SKM-1 treated with dmso at 0.1 percent for 144 hours (cell line): Measurements from ENCODE around the gene E2F7.

Source experiments
- DNase-seq: peaks from one replicate; lab custom pipeline; 2025; ENCODE audit not compliant: unreplicated experiment; lab: John Stamatoyannopoulos, UW

E2F7 gene

GRCh38 chr12:77023501-77023900 is 41.9 kb downstream of the E2F7 start:
- no peak for DNase-seq

GRCh38 chr12:77019920-77020319 is 45.4 kb downstream of the E2F7 start:
- DNase-seq: no peak

- no peak for DNase-seq
Observed at GRCh38 chr12:77016606-77017005, 48.8 kb downstream of the E2F7 start.

- DNase-seq: no peak
Observed at GRCh38 chr12:77013091-77013490, 52.3 kb downstream of the E2F7 start.

- peak; percentile 6 for DNase-seq
Observed at GRCh38 chr12:77010691-77011548, 54.4 kb downstream of the E2F7 start.

- DNase-seq: no peak
Observed at GRCh38 chr12:77007476-77007875, 57.9 kb downstream of the E2F7 start.

GRCh38 chr12:77005611-77006098 is 59.7 kb downstream of the E2F7 start:
- DNase-seq: no peak

GRCh38 chr12:77003914-77004313 is 61.5 kb downstream of the E2F7 start:
- no peak for DNase-seq

- no peak for DNase-seq
Observed at GRCh38 chr12:77003246-77003645, 62.1 kb downstream of the E2F7 start.

- DNase-seq: no peak
Observed at GRCh38 chr12:77002382-77002781, 63.0 kb downstream of the E2F7 start.

- DNase-seq: no peak
Observed at GRCh38 chr12:77001276-77001675, 64.1 kb downstream of the E2F7 start.

- no peak for DNase-seq
Observed at GRCh38 chr12:76998908-76999556, 66.3 kb downstream of the E2F7 start.

- DNase-seq: no peak
Observed at GRCh38 chr12:76998386-76998785, 67.0 kb downstream of the E2F7 start.

GRCh38 chr12:76997011-76997780 is 68.2 kb downstream of the E2F7 start:
- no peak for DNase-seq

GRCh38 chr12:76990716-76991115 is 74.7 kb downstream of the E2F7 start:
- DNase-seq: no peak

- no peak for DNase-seq
Observed at GRCh38 chr12:76984566-76984965, 80.8 kb downstream of the E2F7 start.

- DNase-seq: no peak
Observed at GRCh38 chr12:76983420-76983819, 81.9 kb downstream of the E2F7 start.

- DNase-seq: no peak
Observed at GRCh38 chr12:76980196-76980595, 85.2 kb downstream of the E2F7 start.

- no peak for DNase-seq
Observed at GRCh38 chr12:76976777-76977382, 88.5 kb downstream of the E2F7 start.
